IMR-90 (cell line): ENCODE data around the gene SLC39A11. TPM values are rescaled to one million over a fixed set of nuclear protein-coding genes. Genes with fewer than 3 reads are reported as not detected.

Source experiments
- ATAC-seq: fragments of 200-7000 bp; cut with Tn5 transposase; 2 replicates; pipeline ENCODE4 v1.9.1; 2020; ENCODE audit warnings: low read depth, mild to moderate bottlenecking, moderate library complexity
- BruUV-seq: library from RNA; stranded (reverse); fragments of 400-500 nt; replicated peaks from 2 replicates; lab custom pipeline; 2021; lab: Mats Ljungman, UMichigan
- CTCF ChIA-PET: fragments of 300-600 bp; formaldehyde crosslinking; extraction: SDS; loops from one replicate; lab custom pipeline; 2021; ENCODE audit warnings: antibody characterized with exemption; lab: Yijun Ruan, JAX
- POLR2A ChIA-PET: fragments of 300-600 bp; sonication (Branson Sonifier 250); formaldehyde crosslinking; loops from one replicate; lab custom pipeline; 2022; ENCODE audit warnings: antibody characterized with exemption; ENCODE audit not compliant: unreplicated experiment; lab: Charles Lee
- DNase-seq: peaks from one replicate; pipeline ENCODE4 v3.0.0; 2013
- H2AFZ ChIP-seq: replicated peaks from 2 replicates; pipeline ENCODE3; 2013; ENCODE audit warnings: low read length, mild to moderate bottlenecking; ENCODE audit not compliant: poor library complexity
- H2AK5ac ChIP-seq: 2 replicates; pipeline ENCODE4 v1.6.1; 2013; ENCODE audit warnings: low read depth, low read length, inconsistent platforms
- H2AK9ac ChIP-seq: replicated peaks from 2 replicates; pipeline ENCODE3; 2013; ENCODE audit warnings: mild to moderate bottlenecking, low read depth, low read length, moderate library complexity; ENCODE audit not compliant: poor library complexity
- H2BK120ac ChIP-seq: 2 replicates; pipeline ENCODE4 v1.6.1; 2013; ENCODE audit warnings: low read depth, low read length, inconsistent platforms
- H2BK15ac ChIP-seq: 3 replicates; pipeline ENCODE4 v1.6.1; 2013; ENCODE audit warnings: low read depth, low read length, inconsistent platforms
- H2BK20ac ChIP-seq: 2 replicates; pipeline ENCODE4 v1.6.1; 2013; ENCODE audit warnings: low read depth, mild to moderate bottlenecking, inconsistent platforms, low read length, moderate library complexity
- H2BK5ac ChIP-seq: 2 replicates; pipeline ENCODE4 v1.6.1; 2013; ENCODE audit warnings: mild to moderate bottlenecking, low read depth, low read length, inconsistent platforms; ENCODE audit not compliant: poor library complexity, severe bottlenecking
- H3K14ac ChIP-seq: replicated peaks from 2 replicates; pipeline ENCODE4 v1.6.1; 2013; ENCODE audit warnings: low read depth, low read length, inconsistent platforms
- H3K18ac ChIP-seq: 2 replicates; pipeline ENCODE4 v1.6.1; 2013; ENCODE audit warnings: low read depth, low read length, control low read depth
- H3K23ac ChIP-seq: 2 replicates; pipeline ENCODE4 v1.6.1; 2013; ENCODE audit warnings: low read depth, low read length, inconsistent platforms
- H3K27ac ChIP-seq: 2 replicates; pipeline ENCODE4 v1.5.1; 2013; ENCODE audit warnings: mild to moderate bottlenecking, control low read depth, low read length; ENCODE audit not compliant: insufficient read depth
- H3K27me3 ChIP-seq: 2 replicates; pipeline ENCODE4 v1.6.1; 2013; ENCODE audit warnings: low read length; ENCODE audit not compliant: control insufficient read depth, insufficient read depth
- H3K36me3 ChIP-seq: 2 replicates; pipeline ENCODE4 v1.6.1; 2013; ENCODE audit warnings: low read length, mixed read lengths; ENCODE audit not compliant: control insufficient read depth, insufficient read depth
- H3K4ac ChIP-seq: 2 replicates; pipeline ENCODE4 v1.6.1; 2013; ENCODE audit warnings: low read depth, low read length, inconsistent platforms
- H3K4me1 ChIP-seq: 2 replicates; pipeline ENCODE4 v1.6.1; 2013; ENCODE audit warnings: low read length, mixed read lengths; ENCODE audit not compliant: control insufficient read depth, insufficient read depth
- H3K4me2 ChIP-seq: 2 replicates; pipeline ENCODE4 v1.6.1; 2013; ENCODE audit warnings: low read depth, mild to moderate bottlenecking, control low read depth, low read length, moderate library complexity
- H3K4me3 ChIP-seq: 2 replicates; pipeline ENCODE4 v1.5.1; 2013; ENCODE audit warnings: low read depth, mild to moderate bottlenecking, control low read depth, low read length, moderate library complexity; ENCODE audit not compliant: insufficient read depth
- H3K56ac ChIP-seq: 2 replicates; pipeline ENCODE4 v1.6.1; 2013; ENCODE audit warnings: low read length, inconsistent platforms; ENCODE audit not compliant: insufficient read depth; ENCODE audit errors: extremely low read depth
- H3K79me1 ChIP-seq, 2 experiments: 2 replicates each; pipeline ENCODE4 v1.6.1; 2013; ENCODE audit warnings: low read length in 2 of 2, inconsistent platforms in 1 of 2, low read depth in 1 of 2
- H3K9ac ChIP-seq: 2 replicates; pipeline ENCODE4 v1.6.1; 2013; ENCODE audit warnings: low read depth, low read length, control low read depth
- H3K9me1 ChIP-seq: 2 replicates; pipeline ENCODE4 v1.6.1; 2013; ENCODE audit warnings: low read length, inconsistent platforms; ENCODE audit not compliant: insufficient read depth
- H3K9me3 ChIP-seq: 2 replicates; pipeline ENCODE4 v1.6.1; 2013; ENCODE audit warnings: low read length; ENCODE audit not compliant: control insufficient read depth, insufficient read depth
- H4K20me1 ChIP-seq: 2 replicates; pipeline ENCODE4 v1.6.1; 2013; ENCODE audit warnings: low read length, inconsistent platforms; ENCODE audit not compliant: insufficient read depth
- H4K5ac ChIP-seq: 2 replicates; pipeline ENCODE4 v1.6.1; 2013; ENCODE audit warnings: mild to moderate bottlenecking, low read depth, low read length, control low read depth
- H4K8ac ChIP-seq, 2 experiments: 2 replicates each; pipeline ENCODE4 v1.6.1; 2013; ENCODE audit warnings: low read depth in 2 of 2, low read length in 2 of 2, control low read depth in 1 of 2, inconsistent platforms in 1 of 2
- H4K91ac ChIP-seq: 2 replicates; pipeline ENCODE4 v1.6.1; 2013; ENCODE audit warnings: low read depth, low read length, inconsistent platforms; ENCODE audit not compliant: insufficient read depth
- BHLHE40 ChIP-seq: fragments of 150-350 bp; IDR thresholded peaks from 2 replicates; pipeline ENCODE4 v1.6.1; 2016; ENCODE audit warnings: mild to moderate bottlenecking, low read depth, low read length
- MAZ ChIP-seq: IDR thresholded peaks from 2 replicates; pipeline ENCODE4 v1.6.1; 2012; ENCODE audit warnings: low read depth, mild to moderate bottlenecking, low read length, improper control_type of control experiment, moderate library complexity, borderline replicate concordance
- MXI1 ChIP-seq: IDR thresholded peaks from 2 replicates; pipeline ENCODE4 v1.6.1; 2012; ENCODE audit warnings: low read depth, mild to moderate bottlenecking, low read length, moderate library complexity, borderline replicate concordance
- RAD21 ChIP-seq: IDR thresholded peaks from 2 replicates; pipeline ENCODE4 v1.6.1; 2012; ENCODE audit warnings: low read length, improper control_type of control experiment
- WGBS, 2 experiments: methylation state at CpG; one replicate each; pipeline versions ENCODE4 v1.1.5 to v1.1.7; 2013; ENCODE audit warnings: missing lambda C conversion rate in 2 of 2; ENCODE audit not compliant: insufficient read length in 1 of 2; ENCODE audit errors: extremely low coverage in 2 of 2; 5-methylcytosine and 5-hydroxymethylcytosine counted together
- dilution Hi-C: fragments of 300-500 bp; cut with HindIII; formaldehyde crosslinking; loops from one replicate; pipeline ENCODE4 v1.14.3; 2018; ENCODE audit warnings: low sequenced_read_pairs; ENCODE audit not compliant: unreplicated experiment
- in situ Hi-C: fragments of 300-500 bp; cut with MboI; formaldehyde crosslinking; loops from 3 replicates; pipeline ENCODE4 v1.14.3; 2019; ENCODE audit warnings: low sequenced_read_pairs, inconsistent platforms, mixed read lengths
- intact Hi-C: fragments of 100-400 bp; cut with micrococcal nuclease; formaldehyde crosslinking; loops from 2 replicates; pipeline ENCODE4 v1.10.0; 2022
- polyA plus RNA-seq, 3 experiments: library from polyadenylated mRNA; depleted of rRNA; stranded (reverse); fragments of >200 nt; gene quantifications; 2 replicates each; pipeline ENCODE4 v1.2.3, GENCODE V29; 2012; ENCODE audit warnings: low replicate concordance in 1 of 3
- total RNA-seq: library from RNA; depleted of rRNA; stranded (reverse); fragments of >200 nt; gene quantifications from 2 replicates; pipeline ENCODE4 v1.2.3, GENCODE V29; 2012
- TF ChIP-seq, protein P1 (sequence below): fragments of 150-350 bp; IDR thresholded peaks from 2 replicates; pipeline ENCODE4 v1.6.1; 2017; ENCODE audit warnings: mild to moderate bottlenecking, antibody characterized with exemption, low read length, low read depth

The SLC39A11 gene
- total and polyA plus RNA-seq, 2 of the 4 experiments (the other 2 are of a cell fraction) = 8.8 to 14.3 TPM

DNA sequence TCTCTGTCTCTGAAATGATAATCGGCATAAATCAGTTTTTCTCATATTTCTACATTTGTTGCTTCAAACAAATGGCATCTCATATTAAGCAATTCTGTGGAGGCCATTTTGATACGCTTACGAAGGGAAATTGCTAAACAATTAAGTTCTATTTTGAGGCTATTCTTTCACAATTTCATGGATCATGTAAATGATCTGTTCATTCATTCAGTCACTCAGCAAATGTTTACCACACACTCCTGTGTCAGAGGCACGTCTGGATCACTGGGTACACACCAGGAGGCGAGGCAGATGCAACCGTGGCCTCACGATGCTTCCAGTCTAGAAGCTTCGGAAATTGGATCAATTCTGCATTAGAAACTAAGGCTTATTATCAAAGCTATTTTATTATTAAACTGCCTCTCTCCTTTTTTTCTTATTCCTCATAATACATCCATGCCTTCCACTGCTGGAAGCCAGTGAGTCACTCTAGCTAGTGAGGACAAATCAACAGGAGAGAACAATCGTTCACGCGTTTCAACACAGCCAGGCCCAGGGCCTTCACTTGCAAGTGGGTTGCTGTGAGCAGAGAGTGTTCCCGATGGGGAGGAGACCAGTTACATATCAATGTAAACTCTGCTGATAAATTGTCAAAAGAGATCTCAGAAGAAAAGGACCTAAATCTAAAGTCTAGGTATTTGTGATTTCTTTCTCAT, 11.3 kb upstream of the SLC39A11 start:
- WGBS, 2 experiments = 92% methylated on average over 7 of the region's 12 CpGs; no CpG with 5 or more reads in 1 of the 2 experiments
- Histone ChIP-seq H4K8ac (no peak overlapping the region), H3K23ac (no peak overlapping the region), H3K18ac (no peak overlapping the region), H4K20me1 (no peaks in the 10 kb centered on the region), H2BK5ac (no peak overlapping the region), H3K36me3 (no peaks in the 10 kb centered on the region), H3K4me3 (no peak overlapping the region), H2AK9ac (no peak overlapping the region), H4K5ac (no peak overlapping the region), H3K4me2 (no peak overlapping the region), H3K14ac (no peak overlapping the region), H3K56ac (no peak overlapping the region), H3K9ac (no peak overlapping the region), H2BK15ac (no peak overlapping the region), H2BK120ac (no peak overlapping the region), H2BK20ac (no peak overlapping the region), H3K4ac (no peak overlapping the region), H3K27ac (no peak overlapping the region), H3K9me3 (peaks cover 6% of the 10 kb centered on the region), H3K79me1 (no peaks in the 10 kb centered on the region), H2AK5ac (no peak overlapping the region), H2AFZ (no peak overlapping the region), H3K27me3 (peaks cover 6% of the 10 kb centered on the region), H3K9me1 (no peaks in the 10 kb centered on the region), H4K91ac (no peak overlapping the region), H3K4me1 (no peaks in the 10 kb centered on the region)
- no TSS peak for BruUV-seq
- dilution Hi-C loops = no loop called here
- intact Hi-C loops = no loop called here
- POLR2A ChIA-PET = interaction anchor here (0.6 kb wide), 1 partner anchor 511 kb away, joined by 3 read pairs; no protein-coding TSS in a partner anchor
- ATAC-seq = no peak
- TF ChIP-seq MAZ (no peak), MXI1 (no peak), BHLHE40 (no peak), RAD21 (no peak)
- TF ChIP-seq, protein P1, sequence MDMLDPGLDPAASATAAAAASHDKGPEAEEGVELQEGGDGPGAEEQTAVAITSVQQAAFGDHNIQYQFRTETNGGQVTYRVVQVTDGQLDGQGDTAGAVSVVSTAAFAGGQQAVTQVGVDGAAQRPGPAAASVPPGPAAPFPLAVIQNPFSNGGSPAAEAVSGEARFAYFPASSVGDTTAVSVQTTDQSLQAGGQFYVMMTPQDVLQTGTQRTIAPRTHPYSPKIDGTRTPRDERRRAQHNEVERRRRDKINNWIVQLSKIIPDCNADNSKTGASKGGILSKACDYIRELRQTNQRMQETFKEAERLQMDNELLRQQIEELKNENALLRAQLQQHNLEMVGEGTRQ = no peak
- no peak for DNase-seq
- CTCF ChIA-PET = no interaction called here
- in situ Hi-C loops = no loop called here
